ENCODE measurements around the gene SLC38A1. TPM values are rescaled to one million over a fixed set of nuclear protein-coding genes. Genes with fewer than 3 reads are reported as not detected.
A peak's percentile ranks its signal among the peaks of the same experiment; 100 is the strongest.
"Not testable (repeated sequence)": the region's sequence is repeated elsewhere in the genome, so short reads cannot be mapped to it uniquely, and the experiment has no call there.

The SLC38A1 gene
- total RNA-seq (100 to 1,000 TPM; 323 to 343 TPM), polyA plus RNA-seq (100 to 1,000 TPM; 255 to 308 (median 264) TPM), total RNA-seq (584 to 1,580 (median 1,297) reads per million in 6 experiments)

- DNase-seq (peak; percentile 77 to 96 (median 88)), ATAC-seq (peak; percentile 67 to 72)
- H3K36me3 Mint-ChIP-seq: peaks cover 4 to 12% (median 12%) of the 10 kb centered on the region in 3 donors
- no peaks in the 10 kb centered on the region for H3K27me3 Mint-ChIP-seq
- peaks cover 19 to 44% (median 38%) of the 10 kb centered on the region in 4 donors for H3K4me1 Mint-ChIP-seq
- H3K27ac Mint-ChIP-seq: no peak within 1 kb of the TSS
- POLR2A ChIA-PET: interaction anchor here (0.6 to 6.9 kb wide), 41 partner anchors 10 to 1565 kb away, joined by 3 to 365 read pairs (median 5); partner anchors contain the start of genes SCAF11 and SLC38A2
- H3K9me3 Mint-ChIP-seq: peaks cover 0 to 3% (median 0%) of the 10 kb centered on the region in 9 donors
- H3K4me3 Mint-ChIP-seq: no peak within 1 kb of the TSS
Measured at GRCh38 chr12:46268583-46269428, at the start of gene SLC38A1. TSS of gene SLC38A1 (minus strand) at chr12:46269043. CDS start at chr12:46239800, 29,243 bp downstream.

- H3K27me3 Mint-ChIP-seq: peaks cover 0 to 3% (median 0%) of the 10 kb centered on the region in 5 donors
- H3K36me3 Mint-ChIP-seq: peaks cover 0 to 14% (median 9%) of the 10 kb centered on the region in 3 donors
- H3K4me1 Mint-ChIP-seq: no peaks in the 10 kb centered on the region
- ATAC-seq (no peak), DNase-seq (no peak)
- peaks cover 0 to 20% (median 9%) of the 10 kb centered on the region in 9 donors for H3K9me3 Mint-ChIP-seq
- H3K4me3 Mint-ChIP-seq: no peak overlapping the region
- H3K27ac Mint-ChIP-seq: no peak overlapping the region
- POLR2A ChIA-PET: no interaction called here
Measured at GRCh38 chr12:46318037-46318436, 49.2 kb upstream of the SLC38A1 start.

- POLR2A ChIA-PET: interaction anchor here (1.4 to 6.1 kb wide), 2 partner anchors 35 to 313 kb away, joined by 3 to 50 read pairs; partner anchors contain the start of gene SLC38A1
- DNase-seq (no peak), ATAC-seq (no peak)
- Mint-ChIP-seq H3K4me1 (peaks cover 13 to 19% (median 16%) of the 10 kb centered on the region in 4 donors), H3K36me3 (peaks cover 0 to 8% (median 8%) of the 10 kb centered on the region in 3 donors), H3K27ac (peak overlapping the region in 1 of 10 donors; percentile 13), H3K4me3 (no peak overlapping the region), H3K9me3 (peaks cover 0 to 25% (median 9%) of the 10 kb centered on the region in 9 donors), H3K27me3 (no peaks in the 10 kb centered on the region)
Measured at GRCh38 chr12:46304070-46304469, 35.2 kb upstream of the SLC38A1 start.

- Mint-ChIP-seq H3K9me3 (peaks cover 0 to 16% (median 7%) of the 10 kb centered on the region in 9 donors), H3K27me3 (no peaks in the 10 kb centered on the region), H3K36me3 (peaks cover 0 to 7% (median 2%) of the 10 kb centered on the region in 3 donors), H3K27ac (peak overlapping the region in 5 of 10 donors; percentile 0 to 77 (median 3)), H3K4me1 (peaks cover 15 to 25% (median 21%) of the 10 kb centered on the region in 4 donors), H3K4me3 (no peak overlapping the region)
- peak; percentile 80 to 90 for ATAC-seq
- peak in 9 of 10 donors; percentile 27 to 80 (median 50) for DNase-seq
- POLR2A ChIA-PET: interaction anchor here (0.7 to 6.1 kb wide), 7 partner anchors 34 to 312 kb away, joined by 3 to 50 read pairs (median 3); partner anchors contain the start of gene SLC38A1
Measured at GRCh38 chr12:46303039-46303666, 34.3 kb upstream of the SLC38A1 start.

GRCh38 chr12:46300910-46301309 lies 32.1 kb upstream of the SLC38A1 start:
- DNase-seq: no peak
- POLR2A ChIA-PET: interaction anchor here (0.8 to 6.1 kb wide), 4 partner anchors 31 to 310 kb away, joined by 3 to 50 read pairs (median 4); partner anchors contain the start of genes SCAF11 and SLC38A1
- no peaks in the 10 kb centered on the region for H3K36me3 Mint-ChIP-seq
- ATAC-seq: no peak
- peaks cover 18 to 33% (median 23%) of the 10 kb centered on the region in 4 donors for H3K4me1 Mint-ChIP-seq
- H3K27ac Mint-ChIP-seq: peak overlapping the region in 4 of 10 donors; percentile 3 to 37 (median 12)
- no peaks in the 10 kb centered on the region for H3K27me3 Mint-ChIP-seq
- H3K9me3 Mint-ChIP-seq: no peaks in the 10 kb centered on the region
- H3K4me3 Mint-ChIP-seq: no peak overlapping the region

GRCh38 chr12:46299851-46300250 lies 31.0 kb upstream of the SLC38A1 start:
- no peak for ATAC-seq
- POLR2A ChIA-PET: interaction anchor here (6.1 kb wide), 1 partner anchor 30 kb away, joined by 50 read pairs; the partner anchor contains the start of gene SLC38A1

GRCh38 chr12:46298261-46298660 lies 29.4 kb upstream of the SLC38A1 start:
- peaks cover 20 to 32% (median 24%) of the 10 kb centered on the region in 4 donors for H3K4me1 Mint-ChIP-seq
- peaks cover 0 to 2% (median 0%) of the 10 kb centered on the region in 3 donors for H3K36me3 Mint-ChIP-seq
- no peak for ATAC-seq

More at GRCh38 chr12:46299851-46300250, 31.0 kb upstream of the SLC38A1 start:
- no peaks in the 10 kb centered on the region for H3K36me3 Mint-ChIP-seq
- no peaks in the 10 kb centered on the region for H3K9me3 Mint-ChIP-seq
- DNase-seq: no peak
- peak overlapping the region in 1 of 10 donors; percentile 31 for H3K27ac Mint-ChIP-seq
- H3K27me3 Mint-ChIP-seq: no peaks in the 10 kb centered on the region
- no peak overlapping the region for H3K4me3 Mint-ChIP-seq
- H3K4me1 Mint-ChIP-seq: peaks cover 18 to 33% (median 23%) of the 10 kb centered on the region in 4 donors

GRCh38 chr12:46296822-46297221 lies 28.0 kb upstream of the SLC38A1 start:
- POLR2A ChIA-PET: interaction anchor here (1.0 kb wide), 1 partner anchor 27 kb away, joined by 3 read pairs; no protein-coding TSS in a partner anchor
- H3K36me3 Mint-ChIP-seq: peaks cover 0 to 9% (median 7%) of the 10 kb centered on the region in 3 donors
- H3K27ac Mint-ChIP-seq: peak overlapping the region in 1 of 10 donors; percentile 42
- peaks cover 0 to 11% (median 2%) of the 10 kb centered on the region in 9 donors for H3K9me3 Mint-ChIP-seq
- ATAC-seq (no peak), DNase-seq (no peak)
- H3K4me3 Mint-ChIP-seq: no peak overlapping the region
- no peaks in the 10 kb centered on the region for H3K27me3 Mint-ChIP-seq
- peaks cover 16 to 26% (median 19%) of the 10 kb centered on the region in 4 donors for H3K4me1 Mint-ChIP-seq

More at GRCh38 chr12:46298261-46298660, 29.4 kb upstream of the SLC38A1 start:
- POLR2A ChIA-PET: no interaction called here
- DNase-seq: no peak
- Mint-ChIP-seq H3K27ac (no peak overlapping the region), H3K9me3 (peaks cover 0 to 6% (median 0%) of the 10 kb centered on the region in 9 donors), H3K4me3 (no peak overlapping the region), H3K27me3 (no peaks in the 10 kb centered on the region)

- no peaks in the 10 kb centered on the region for H3K27me3 Mint-ChIP-seq
- peaks cover 2 to 10% (median 6%) of the 10 kb centered on the region in 4 donors for H3K4me1 Mint-ChIP-seq
- peaks cover 0 to 37% (median 15%) of the 10 kb centered on the region in 9 donors for H3K9me3 Mint-ChIP-seq
- H3K27ac Mint-ChIP-seq: no peak overlapping the region
- H3K4me3 Mint-ChIP-seq: no peak overlapping the region
- H3K36me3 Mint-ChIP-seq: peaks cover 0 to 27% (median 17%) of the 10 kb centered on the region in 3 donors
- DNase-seq (no peak), ATAC-seq (no peak)
- POLR2A ChIA-PET: interaction anchor here (2.5 kb wide), 1 partner anchor 24 kb away, joined by 9 read pairs; the partner anchor contains the start of gene SLC38A1
Measured at GRCh38 chr12:46292754-46293402, 24.0 kb upstream of the SLC38A1 start.

GRCh38 chr12:46291953-46292352 lies 23.1 kb upstream of the SLC38A1 start:
- H3K36me3 Mint-ChIP-seq: peaks cover 0 to 28% (median 21%) of the 10 kb centered on the region in 3 donors
- peaks cover 5 to 46% (median 15%) of the 10 kb centered on the region in 9 donors for H3K9me3 Mint-ChIP-seq
- POLR2A ChIA-PET: interaction anchor here (2.5 kb wide), 1 partner anchor 23 kb away, joined by 9 read pairs; the partner anchor contains the start of gene SLC38A1
- not testable (repeated sequence) for H3K27me3 Mint-ChIP-seq, H3K27ac Mint-ChIP-seq, H3K4me1 Mint-ChIP-seq, ATAC-seq, H3K4me3 Mint-ChIP-seq, DNase-seq

- Mint-ChIP-seq H3K36me3 (peaks cover 2 to 42% (median 37%) of the 10 kb centered on the region in 3 donors), H3K9me3 (peaks cover 20 to 70% (median 40%) of the 10 kb centered on the region in 9 donors), H3K27ac (peak overlapping the region in 1 of 10 donors; percentile 22)
- H3K27me3 Mint-ChIP-seq, H3K4me3 Mint-ChIP-seq, DNase-seq, H3K4me1 Mint-ChIP-seq, ATAC-seq: not testable (repeated sequence)
- POLR2A ChIA-PET: interaction anchor here (1.8 kb wide), 1 partner anchor 16 kb away, joined by 4 read pairs; the partner anchor contains the start of gene SLC38A1
Measured at GRCh38 chr12:46285177-46285576, 16.3 kb upstream of the SLC38A1 start.

All from naive thymus-derived CD8-positive, alpha-beta T cell (primary cell).